ENCODE results near the gene EPHA8.

DNA sequence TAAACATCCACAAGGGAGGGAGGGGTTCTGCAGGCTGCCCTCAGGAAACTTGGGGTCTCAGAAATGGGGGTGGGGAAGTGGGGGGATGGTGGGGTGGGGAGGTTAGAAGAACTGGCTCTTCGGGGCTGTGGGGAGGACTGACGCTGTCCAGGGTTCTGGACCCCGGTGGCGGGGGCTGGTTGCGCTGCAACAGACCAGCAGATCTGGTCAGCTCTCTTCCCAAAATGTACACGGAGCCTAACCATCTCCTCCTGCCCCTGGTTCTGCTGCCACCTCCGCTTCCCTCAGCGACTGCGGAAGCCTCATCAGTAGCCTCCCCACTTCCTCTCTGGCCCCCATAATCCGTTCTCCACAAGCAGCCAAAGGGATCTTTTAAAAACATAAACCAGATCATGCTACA lies 43.9 kb downstream of the EPHA8 start:
- TF ChIP-seq, protein P1, sequence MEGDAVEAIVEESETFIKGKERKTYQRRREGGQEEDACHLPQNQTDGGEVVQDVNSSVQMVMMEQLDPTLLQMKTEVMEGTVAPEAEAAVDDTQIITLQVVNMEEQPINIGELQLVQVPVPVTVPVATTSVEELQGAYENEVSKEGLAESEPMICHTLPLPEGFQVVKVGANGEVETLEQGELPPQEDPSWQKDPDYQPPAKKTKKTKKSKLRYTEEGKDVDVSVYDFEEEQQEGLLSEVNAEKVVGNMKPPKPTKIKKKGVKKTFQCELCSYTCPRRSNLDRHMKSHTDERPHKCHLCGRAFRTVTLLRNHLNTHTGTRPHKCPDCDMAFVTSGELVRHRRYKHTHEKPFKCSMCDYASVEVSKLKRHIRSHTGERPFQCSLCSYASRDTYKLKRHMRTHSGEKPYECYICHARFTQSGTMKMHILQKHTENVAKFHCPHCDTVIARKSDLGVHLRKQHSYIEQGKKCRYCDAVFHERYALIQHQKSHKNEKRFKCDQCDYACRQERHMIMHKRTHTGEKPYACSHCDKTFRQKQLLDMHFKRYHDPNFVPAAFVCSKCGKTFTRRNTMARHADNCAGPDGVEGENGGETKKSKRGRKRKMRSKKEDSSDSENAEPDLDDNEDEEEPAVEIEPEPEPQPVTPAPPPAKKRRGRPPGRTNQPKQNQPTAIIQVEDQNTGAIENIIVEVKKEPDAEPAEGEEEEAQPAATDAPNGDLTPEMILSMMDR (conservative IDR thresholded peaks at IDR 0.05), result no peak
- no peak for TF ChIP-seq ZFX (IDR thresholded peaks at IDR 0.05)

Data from C4-2B (cell line).